Islet of Langerhans (tissue), 1 donor: ENCODE measurements around the gene SSBP4.

Experiments
- FAIRE-seq: peaks from one replicate; lab custom pipeline; 2011; peaks lifted over from hg19 to GRCh38; lab: Jason Lieb, UNC

SSBP4 gene

GRCh38 chr19:18422530-18423191, 3.5 kb downstream of the SSBP4 start:
- no peak for FAIRE-seq

- FAIRE-seq: no peak
These were observed 4.2 kb downstream of the SSBP4 start for GRCh38 chr19:18423258-18424020.

GRCh38 chr19:18424122-18424889, 5.1 kb downstream of the SSBP4 start:
- no peak for FAIRE-seq

- FAIRE-seq: no peak
These were observed 5.8 kb downstream of the SSBP4 start for GRCh38 chr19:18424890-18425514.

GRCh38 chr19:18425515-18426415, 6.6 kb downstream of the SSBP4 start:
- FAIRE-seq: no peak

GRCh38 chr19:18426416-18426767, 7.2 kb downstream of the SSBP4 start:
- no peak for FAIRE-seq

- no peak for FAIRE-seq
These were observed 8.0 kb downstream of the SSBP4 start for GRCh38 chr19:18427080-18427742.

GRCh38 chr19:18427743-18428113, 8.5 kb downstream of the SSBP4 start:
- no peak for FAIRE-seq

- no peak for FAIRE-seq
These were observed 9.1 kb downstream of the SSBP4 start for GRCh38 chr19:18428173-18428786.

GRCh38 chr19:18428787-18429674, 9.8 kb downstream of the SSBP4 start:
- no peak for FAIRE-seq

- FAIRE-seq: no peak
These were observed 10.7 kb downstream of the SSBP4 start for GRCh38 chr19:18429717-18430416.

- FAIRE-seq: no peak
These were observed 11.4 kb downstream of the SSBP4 start for GRCh38 chr19:18430417-18431144.

GRCh38 chr19:18431351-18432197, 12.4 kb downstream of the SSBP4 start:
- FAIRE-seq: no peak

GRCh38 chr19:18432275-18433014, 13.2 kb downstream of the SSBP4 start:
- no peak for FAIRE-seq

GRCh38 chr19:18433015-18433691, 14.0 kb downstream of the SSBP4 start:
- FAIRE-seq: no peak
